GM12878 (cell line): Measurements from ENCODE around the gene TAS2R10. TPM values are rescaled to one million over a fixed set of nuclear protein-coding genes. Genes with fewer than 3 reads are reported as not detected.

Experiments used
- ATAC-seq: fragments of 200-7000 bp; cut with Tn5 transposase; 3 replicates; pipeline ENCODE4 v1.9.1; 2020; ENCODE audit warnings: mild to moderate bottlenecking, moderate library complexity
- BruUV-seq: library from RNA; stranded (reverse); fragments of 400-500 nt; replicated peaks from 2 replicates; lab custom pipeline; 2021; lab: Mats Ljungman, UMichigan
- CTCF ChIA-PET: fragments of 300-600 bp; sonication (Branson Sonifier 250); formaldehyde crosslinking; extraction: SDS; loops from one replicate; lab custom pipeline; 2021; ENCODE audit warnings: inconsistent platforms; lab: Yijun Ruan, JAX
- POLR2A ChIA-PET: fragments of 350-600 bp; formaldehyde crosslinking; extraction: SDS; loops from one replicate; lab custom pipeline; 2021; ENCODE audit warnings: inconsistent platforms; lab: Charles Lee
- RAD21 ChIA-PET: fragments of 300-600 bp; sonication (Branson Sonifier 250); formaldehyde crosslinking; loops from one replicate; lab custom pipeline; 2023; ENCODE audit warnings: antibody characterized with exemption; ENCODE audit not compliant: unreplicated experiment; lab: Charles Lee
- SMC1A ChIA-PET: fragments of 300-600 bp; sonication (Branson Sonifier 250); formaldehyde crosslinking; loops from one replicate; lab custom pipeline; 2023; ENCODE audit not compliant: unreplicated experiment, uncharacterized antibody; lab: Charles Lee
- DNase-seq: peaks from one replicate; pipeline ENCODE4 v3.0.0-alpha.2; 2011; ENCODE audit warnings: low read depth, low spot score
- FAIRE-seq: peaks from 3 replicates; lab custom pipeline; 2011; peaks lifted over from hg19 to GRCh38; lab: Jason Lieb, UNC
- H2AFZ ChIP-seq: 2 replicates; pipeline ENCODE4 v1.6.0; 2011; ENCODE audit warnings: low read depth, low read length, control low read depth; ENCODE audit not compliant: control insufficient read depth
- H3K27ac ChIP-seq: 2 replicates; pipeline ENCODE4 v1.5.1; 2011; ENCODE audit warnings: control low read depth; ENCODE audit not compliant: control insufficient read depth, insufficient read depth
- H3K27me3 ChIP-seq, 2 experiments: replicated peaks in 1 of 2; 2 replicates each; pipeline versions ENCODE4 v1.6.0 to v1.6.1; 2011; ENCODE audit warnings: low read length in 1 of 2; ENCODE audit not compliant: control insufficient read depth in 2 of 2, insufficient read depth in 2 of 2
- H3K36me3 ChIP-seq, 2 experiments: 2 replicates each; pipeline ENCODE4 v1.5.1; 2011; ENCODE audit warnings: low read length in 1 of 2; ENCODE audit not compliant: control insufficient read depth in 2 of 2, insufficient read depth in 2 of 2
- H3K4me1 ChIP-seq: 2 replicates; pipeline ENCODE4 v1.6.1; 2011; ENCODE audit warnings: mild to moderate bottlenecking, low read length, moderate library complexity, mixed read lengths; ENCODE audit not compliant: control insufficient read depth, insufficient read depth
- H3K4me2 ChIP-seq: 2 replicates; pipeline ENCODE4 v1.6.0; 2011; ENCODE audit warnings: control low read depth; ENCODE audit not compliant: control insufficient read depth, insufficient read depth
- H3K4me3 ChIP-seq: fragments of 200-600 bp; sonication (generic); 2 replicates; pipeline ENCODE4 v1.5.1; 2016
- H3K79me2 ChIP-seq: 2 replicates; pipeline ENCODE4 v1.6.0; 2011; ENCODE audit warnings: low read length; ENCODE audit not compliant: control insufficient read depth, insufficient read depth
- H3K9ac ChIP-seq: 2 replicates; pipeline ENCODE4 v1.8.0; 2011; ENCODE audit warnings: low read length, control low read depth, mixed read lengths; ENCODE audit not compliant: control insufficient read depth, insufficient read depth
- H3K9me3 ChIP-seq: replicated peaks from 3 replicates; pipeline ENCODE4 v1.5.1; 2011; ENCODE audit warnings: mild to moderate bottlenecking, low read length; ENCODE audit not compliant: control insufficient read depth, insufficient read depth
- H4K20me1 ChIP-seq: 2 replicates; pipeline ENCODE4 v1.6.0; 2011; ENCODE audit not compliant: control insufficient read depth, insufficient read depth
- BCL11A ChIP-seq: IDR thresholded peaks from 2 replicates; pipeline ENCODE4 v1.6.1; 2011; ENCODE audit warnings: low read depth, low read length
- KDM1A ChIP-seq: fragments of 200-600 bp; sonication (generic); IDR thresholded peaks from 2 replicates; pipeline ENCODE4 v1.6.1; 2016; ENCODE audit warnings: borderline replicate concordance
- PML ChIP-seq: IDR thresholded peaks from 2 replicates; pipeline ENCODE4 v1.6.1; 2012; ENCODE audit warnings: low read length, inconsistent platforms
- RAD51 ChIP-seq: fragments of 450-650 bp; IDR thresholded peaks from 2 replicates; pipeline ENCODE4 v1.6.1; 2016; ENCODE audit warnings: moderate library complexity, mild to moderate bottlenecking, inconsistent platforms
- SREBF2 ChIP-seq: IDR thresholded peaks from 2 replicates; pipeline ENCODE4 v1.6.1; 2012; ENCODE audit warnings: mild to moderate bottlenecking, low read length
- SRF ChIP-seq, 2 experiments: IDR thresholded peaks; 2 replicates each; pipeline ENCODE4 v1.6.1; 2011; ENCODE audit warnings: low read depth in 2 of 2, low read length in 2 of 2, mild to moderate bottlenecking in 1 of 2, moderate library complexity in 1 of 2
- TAF1 ChIP-seq: IDR thresholded peaks from 2 replicates; pipeline ENCODE4 v1.6.1; 2011; ENCODE audit warnings: mild to moderate bottlenecking, low read depth, low read length, borderline replicate concordance
- TCF7 ChIP-seq: IDR thresholded peaks from 2 replicates; pipeline ENCODE4 v1.6.1; 2014; ENCODE audit warnings: antibody characterized with exemption, borderline replicate concordance
- ZNF207 ChIP-seq: fragments of 450-650 bp; IDR thresholded peaks from 2 replicates; pipeline ENCODE4 v1.6.1; 2014; ENCODE audit warnings: antibody characterized with exemption, mild to moderate bottlenecking, borderline replicate concordance
- ZNF622 ChIP-seq: fragments of 450-650 bp; IDR thresholded peaks from 2 replicates; pipeline ENCODE4 v1.6.1; 2017; ENCODE audit warnings: mild to moderate bottlenecking, inconsistent platforms
- in situ Hi-C: fragments of 300-500 bp; cut with MboI; formaldehyde crosslinking; loops from 9 replicates; pipeline ENCODE4 v1.14.3; 2018; ENCODE audit warnings: mixed read lengths
- intact Hi-C: fragments of 100-400 bp; cut with micrococcal nuclease; formaldehyde crosslinking; loops from one replicate; pipeline ENCODE4 v1.14.2; 2022; ENCODE audit not compliant: unreplicated experiment
- polyA plus RNA-seq, 11 experiments: library from polyadenylated mRNA; depleted of rRNA in 4 of 11; unstranded in 6 of 11; stranded (reverse) in 5 of 11; fragments of >200 nt; fragmentation: Nextera tagmentation in 4 of 11; fragmentation: Illumina TruSeq in 1 of 11; extraction: Ambion mirVana in 4 of 11; extraction: Trizol in 1 of 11; gene quantifications; 1 replicate in 1 of 11; 2 replicates in 10 of 11; pipeline versions ENCODE4 v1.2.1 to v1.2.3, GENCODE V29; 2011 to 2016; ENCODE audit warnings: inconsistent platforms in 2 of 11, missing spikeins in 2 of 11, low read depth in 1 of 11
- total RNA-seq, 4 experiments: library from RNA; depleted of rRNA in 3 of 4; stranded (reverse); fragments of >200 nt in 3 of 4; fragmentation: Illumina TruSeq in 1 of 4; extraction: Trizol in 1 of 4; gene quantifications; 2 replicates each; pipeline versions ENCODE4 v1.2.1 to v1.2.3, GENCODE V29; 2013 to 2021
- TF ChIP-seq, protein P1 (sequence below): IDR thresholded peaks from 2 replicates; pipeline ENCODE4 v1.6.1; 2011; ENCODE audit warnings: borderline replicate concordance, low read depth, mild to moderate bottlenecking, moderate library complexity, mixed read lengths, low read length; ENCODE audit not compliant: insufficient read depth; ENCODE audit errors: extremely low read length
- TF ChIP-seq, protein P2 (sequence below): fragments of 450-650 bp; IDR thresholded peaks from 2 replicates; pipeline ENCODE4 v1.6.1; 2017; ENCODE audit warnings: borderline replicate concordance
- TF ChIP-seq, protein P3 (sequence below): IDR thresholded peaks from 2 replicates; pipeline ENCODE4 v1.6.1; 2012; ENCODE audit warnings: low read depth, low read length, improper control_type of control experiment
- TF ChIP-seq, protein P4 (sequence below): fragments of 150-350 bp; IDR thresholded peaks from 2 replicates; pipeline ENCODE4 v1.6.1; 2016; ENCODE audit warnings: low read depth, low read length

TAS2R10 gene
- total and polyA plus RNA-seq, 10 of the 15 experiments (the other 5 are each of a cell fraction or from before 2014, with no cell fraction given) = 0.11 to 1.4 (median 0.54) TPM; not detected in 1

DNA sequence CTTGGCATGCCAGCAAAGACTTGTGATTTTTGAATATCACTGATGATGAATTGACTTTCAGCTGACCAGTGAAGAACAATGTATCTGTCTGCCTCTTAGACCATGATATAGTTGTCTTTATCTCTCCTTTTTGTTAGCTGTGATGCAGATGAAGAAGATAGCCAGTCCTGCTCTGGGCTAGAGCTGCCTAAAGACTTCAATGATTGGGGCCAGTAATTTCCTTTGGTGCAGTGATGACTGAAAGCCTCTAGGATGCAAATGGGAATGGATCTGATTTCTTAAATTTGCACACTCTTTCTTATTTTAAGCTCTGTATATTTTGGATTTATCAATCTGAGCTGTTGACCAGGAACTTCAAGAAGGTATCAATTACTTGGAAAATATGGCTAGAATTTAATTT is 16.1 kb downstream of the TAS2R10 start, which contains the start of gene TAS2R9:
Gene TAS2R9, minus strand, starts transcription at position 101 of the 400 bp plus-strand sequence. Its CDS starts 93 bp downstream, at position 8.
- ChIA-PET POLR2A (no interaction called here), CTCF (no interaction called here), SMC1A (interaction anchor here (0.7 to 1.6 kb wide), 3 partner anchors 11 to 416 kb away, joined by 3 read pairs; no protein-coding TSS in a partner anchor), RAD21 (interaction anchor here (1.0 kb wide), 1 partner anchor 389 kb away, joined by 3 read pairs; no protein-coding TSS in a partner anchor)
- no TSS peak for BruUV-seq
- no peak for FAIRE-seq
- no peaks in the 10 kb centered on the region for H4K20me1 ChIP-seq
- H2AFZ ChIP-seq = no peak within 1 kb of the TSS
- intact Hi-C loops (no loop called here), in situ Hi-C loops (no loop called here)
- no peak within 1 kb of the TSS for H3K4me3 ChIP-seq
- H3K4me1 ChIP-seq = no peaks in the 10 kb centered on the region
- no peak within 1 kb of the TSS for H3K27ac ChIP-seq
- H3K9ac ChIP-seq = no peak within 1 kb of the TSS
- no peaks in the 10 kb centered on the region for H3K79me2 ChIP-seq
- no peaks in the 10 kb centered on the region; a peak in 1 of 4 replicates for H3K27me3 ChIP-seq
- no peaks in the 10 kb centered on the region for H3K36me3 ChIP-seq
- no peak for DNase-seq
- no peak for ATAC-seq
- H3K9me3 ChIP-seq = no peaks in the 10 kb centered on the region
- no peak within 1 kb of the TSS for H3K4me2 ChIP-seq
- TF ChIP-seq, protein P1, sequence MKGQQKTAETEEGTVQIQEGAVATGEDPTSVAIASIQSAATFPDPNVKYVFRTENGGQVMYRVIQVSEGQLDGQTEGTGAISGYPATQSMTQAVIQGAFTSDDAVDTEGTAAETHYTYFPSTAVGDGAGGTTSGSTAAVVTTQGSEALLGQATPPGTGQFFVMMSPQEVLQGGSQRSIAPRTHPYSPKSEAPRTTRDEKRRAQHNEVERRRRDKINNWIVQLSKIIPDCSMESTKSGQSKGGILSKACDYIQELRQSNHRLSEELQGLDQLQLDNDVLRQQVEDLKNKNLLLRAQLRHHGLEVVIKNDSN = no peak
- TF ChIP-seq BCL11A = no peak
- TF ChIP-seq, protein P2, sequence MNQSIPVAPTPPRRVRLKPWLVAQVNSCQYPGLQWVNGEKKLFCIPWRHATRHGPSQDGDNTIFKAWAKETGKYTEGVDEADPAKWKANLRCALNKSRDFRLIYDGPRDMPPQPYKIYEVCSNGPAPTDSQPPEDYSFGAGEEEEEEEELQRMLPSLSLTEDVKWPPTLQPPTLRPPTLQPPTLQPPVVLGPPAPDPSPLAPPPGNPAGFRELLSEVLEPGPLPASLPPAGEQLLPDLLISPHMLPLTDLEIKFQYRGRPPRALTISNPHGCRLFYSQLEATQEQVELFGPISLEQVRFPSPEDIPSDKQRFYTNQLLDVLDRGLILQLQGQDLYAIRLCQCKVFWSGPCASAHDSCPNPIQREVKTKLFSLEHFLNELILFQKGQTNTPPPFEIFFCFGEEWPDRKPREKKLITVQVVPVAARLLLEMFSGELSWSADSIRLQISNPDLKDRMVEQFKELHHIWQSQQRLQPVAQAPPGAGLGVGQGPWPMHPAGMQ = no peak
- no peak for TF ChIP-seq RAD51
- TF ChIP-seq, protein P3, sequence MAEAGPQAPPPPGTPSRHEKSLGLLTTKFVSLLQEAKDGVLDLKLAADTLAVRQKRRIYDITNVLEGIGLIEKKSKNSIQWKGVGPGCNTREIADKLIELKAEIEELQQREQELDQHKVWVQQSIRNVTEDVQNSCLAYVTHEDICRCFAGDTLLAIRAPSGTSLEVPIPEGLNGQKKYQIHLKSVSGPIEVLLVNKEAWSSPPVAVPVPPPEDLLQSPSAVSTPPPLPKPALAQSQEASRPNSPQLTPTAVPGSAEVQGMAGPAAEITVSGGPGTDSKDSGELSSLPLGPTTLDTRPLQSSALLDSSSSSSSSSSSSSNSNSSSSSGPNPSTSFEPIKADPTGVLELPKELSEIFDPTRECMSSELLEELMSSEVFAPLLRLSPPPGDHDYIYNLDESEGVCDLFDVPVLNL = no peak
- no peak for TF ChIP-seq PML
- no peak for TF ChIP-seq SREBF2
- no peak for TF ChIP-seq ZNF622
- no peak for TF ChIP-seq ZNF207
- TF ChIP-seq SRF (IDR thresholded peaks at IDR 0.05; ENCODE audit: low read depth in 2 of 2, low read length in 2 of 2) = no peak
- TF ChIP-seq TAF1 = no peak
- TF ChIP-seq KDM1A = no peak
- TF ChIP-seq TCF7 = no peak
- TF ChIP-seq, protein P4, sequence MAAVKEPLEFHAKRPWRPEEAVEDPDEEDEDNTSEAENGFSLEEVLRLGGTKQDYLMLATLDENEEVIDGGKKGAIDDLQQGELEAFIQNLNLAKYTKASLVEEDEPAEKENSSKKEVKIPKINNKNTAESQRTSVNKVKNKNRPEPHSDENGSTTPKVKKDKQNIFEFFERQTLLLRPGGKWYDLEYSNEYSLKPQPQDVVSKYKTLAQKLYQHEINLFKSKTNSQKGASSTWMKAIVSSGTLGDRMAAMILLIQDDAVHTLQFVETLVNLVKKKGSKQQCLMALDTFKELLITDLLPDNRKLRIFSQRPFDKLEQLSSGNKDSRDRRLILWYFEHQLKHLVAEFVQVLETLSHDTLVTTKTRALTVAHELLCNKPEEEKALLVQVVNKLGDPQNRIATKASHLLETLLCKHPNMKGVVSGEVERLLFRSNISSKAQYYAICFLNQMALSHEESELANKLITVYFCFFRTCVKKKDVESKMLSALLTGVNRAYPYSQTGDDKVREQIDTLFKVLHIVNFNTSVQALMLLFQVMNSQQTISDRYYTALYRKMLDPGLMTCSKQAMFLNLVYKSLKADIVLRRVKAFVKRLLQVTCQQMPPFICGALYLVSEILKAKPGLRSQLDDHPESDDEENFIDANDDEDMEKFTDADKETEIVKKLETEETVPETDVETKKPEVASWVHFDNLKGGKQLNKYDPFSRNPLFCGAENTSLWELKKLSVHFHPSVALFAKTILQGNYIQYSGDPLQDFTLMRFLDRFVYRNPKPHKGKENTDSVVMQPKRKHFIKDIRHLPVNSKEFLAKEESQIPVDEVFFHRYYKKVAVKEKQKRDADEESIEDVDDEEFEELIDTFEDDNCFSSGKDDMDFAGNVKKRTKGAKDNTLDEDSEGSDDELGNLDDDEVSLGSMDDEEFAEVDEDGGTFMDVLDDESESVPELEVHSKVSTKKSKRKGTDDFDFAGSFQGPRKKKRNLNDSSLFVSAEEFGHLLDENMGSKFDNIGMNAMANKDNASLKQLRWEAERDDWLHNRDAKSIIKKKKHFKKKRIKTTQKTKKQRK = no peak
